SU-DHL-6 (cell line): ENCODE measurements around the gene ZBTB24.

Experiments
- CTCF ChIP-seq: fragments of 200-600 bp; sonication (generic); IDR thresholded peaks from one replicate; pipeline ENCODE4 v1.5.1; 2017; ENCODE audit warnings: antibody characterized with exemption, mild to moderate bottlenecking, low read length, moderate library complexity; ENCODE audit not compliant: insufficient read depth, poor library complexity, severe bottlenecking
- EZH2phosphoT487 ChIP-seq: fragments of 200-600 bp; sonication (generic), shearing (Covaris generic); conservative IDR thresholded peaks from 2 replicates; pipeline ENCODE4 v1.6.1; 2018; ENCODE audit warnings: mild to moderate bottlenecking, antibody characterized with exemption, low read length, moderate library complexity, mixed read lengths

- no peak for TF ChIP-seq CTCF
- TF ChIP-seq EZH2phosphoT487 = no peak
These were observed 5.8 kb downstream of the ZBTB24 start for GRCh38 chr6:109477184-109477583.
